Measurements from ENCODE around the gene CDK16.

Gene CDK16

DNA sequence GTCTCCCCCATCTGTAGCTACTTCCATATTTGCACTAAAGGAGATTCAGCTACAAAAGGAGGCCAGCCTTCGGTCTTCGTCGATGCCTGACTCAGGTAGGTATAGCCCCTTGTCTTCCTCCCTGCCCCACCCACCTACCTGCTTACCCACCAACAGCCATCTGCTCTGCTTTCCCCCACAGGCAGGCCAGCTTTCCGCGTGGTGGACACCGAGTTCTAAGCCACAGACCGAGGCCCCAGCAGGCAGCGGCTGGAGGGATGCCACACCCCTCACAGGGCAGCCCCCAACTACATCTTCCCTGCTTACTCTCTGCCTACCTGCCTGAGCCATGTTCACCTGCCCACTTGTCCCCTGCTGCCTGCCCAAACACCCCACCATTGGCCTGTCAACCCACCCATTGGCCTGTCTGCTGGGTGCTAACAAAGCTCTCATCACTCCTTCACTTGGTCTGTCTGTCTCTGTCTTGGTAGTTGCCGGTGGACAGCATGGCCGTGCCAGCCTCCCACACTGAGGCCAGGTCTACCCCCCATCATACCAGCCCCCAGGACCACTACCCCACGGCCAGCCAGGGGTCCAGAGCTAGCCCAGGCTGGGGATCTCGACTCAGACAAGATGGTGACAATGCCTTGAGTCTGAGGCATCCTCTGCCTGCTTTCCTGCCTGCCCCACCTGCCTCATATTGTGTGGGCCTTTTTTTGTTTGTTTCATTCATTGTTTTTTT is 10.2 kb downstream of the CDK16 start:
- no peak for DNase-seq

DNA sequence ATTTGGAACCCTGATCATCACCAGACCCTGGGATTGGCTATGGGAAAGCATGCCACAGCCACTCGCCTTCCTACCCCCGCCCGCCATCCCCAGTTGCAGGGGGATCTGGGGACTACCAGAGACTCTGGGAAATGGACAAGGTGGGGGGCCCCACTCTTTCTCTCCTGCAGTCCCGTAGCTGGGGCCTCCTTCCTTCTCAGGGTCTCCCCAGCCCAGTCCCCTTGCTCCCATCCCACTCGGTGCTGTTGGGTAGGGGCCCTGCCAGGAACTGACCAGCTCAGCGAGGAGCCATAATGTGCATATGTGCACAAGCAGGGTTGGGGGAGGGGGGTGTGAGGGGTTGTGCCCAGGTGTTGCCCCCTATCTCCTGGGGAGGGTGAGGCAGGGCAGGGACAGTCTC is 10.9 kb downstream of the CDK16 start:
- DNase-seq: no peak

DNA sequence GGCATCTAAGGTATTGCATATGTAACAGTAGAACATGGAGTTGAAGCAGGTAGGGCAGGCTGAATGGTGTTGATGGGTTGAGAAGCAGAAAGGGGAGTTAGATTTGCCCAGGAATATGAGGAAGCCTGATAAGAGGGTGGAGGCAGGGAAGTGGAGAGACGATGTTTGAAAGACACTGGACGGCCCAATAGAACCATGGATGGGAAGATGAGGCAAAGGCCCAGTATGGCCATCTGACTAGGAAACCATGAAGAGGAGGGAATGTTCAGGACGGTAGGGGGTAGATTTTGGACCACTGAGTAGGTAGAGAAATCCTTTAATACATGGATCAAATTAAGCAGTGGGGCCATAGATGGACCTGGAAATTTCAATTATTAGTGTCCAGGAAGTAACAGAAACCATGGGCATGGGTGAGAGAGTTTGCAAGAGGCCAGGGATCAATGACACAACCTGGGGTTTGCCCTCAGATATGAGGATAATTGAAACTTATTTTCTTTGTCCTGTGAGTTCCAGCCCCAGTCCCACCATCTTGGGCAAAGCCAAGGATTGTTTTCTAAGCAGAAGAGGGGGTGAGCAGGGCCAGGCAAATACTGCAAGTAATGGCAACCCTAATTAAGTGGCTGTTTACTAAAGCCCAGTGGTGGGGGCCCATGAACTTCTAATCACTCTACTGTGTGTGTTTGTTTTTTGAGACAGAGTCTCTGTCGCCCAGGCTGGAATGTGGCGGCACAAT is 11.8 kb downstream of the CDK16 start:
- no peak for DNase-seq

DNA sequence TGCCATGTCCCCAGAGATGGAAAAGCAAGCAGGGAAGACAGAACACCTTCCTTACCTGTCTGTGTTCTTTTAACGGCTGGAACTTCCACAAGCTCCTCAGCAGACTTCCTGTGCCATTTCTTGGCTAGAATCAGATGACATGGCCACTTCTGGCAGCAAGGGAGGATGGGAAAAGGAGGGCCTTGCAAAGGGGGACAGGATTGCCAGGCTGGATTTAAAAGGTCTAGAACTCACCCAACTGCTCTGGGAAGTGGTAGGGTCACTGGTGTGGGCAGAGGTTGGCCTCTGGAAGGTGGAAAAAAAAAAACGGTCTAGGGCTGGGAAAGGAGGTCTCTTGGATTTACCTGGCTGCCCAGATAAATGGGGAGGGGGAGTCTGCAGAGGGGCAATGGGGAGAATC is 12.7 kb downstream of the CDK16 start:
- no peak for DNase-seq

DNA sequence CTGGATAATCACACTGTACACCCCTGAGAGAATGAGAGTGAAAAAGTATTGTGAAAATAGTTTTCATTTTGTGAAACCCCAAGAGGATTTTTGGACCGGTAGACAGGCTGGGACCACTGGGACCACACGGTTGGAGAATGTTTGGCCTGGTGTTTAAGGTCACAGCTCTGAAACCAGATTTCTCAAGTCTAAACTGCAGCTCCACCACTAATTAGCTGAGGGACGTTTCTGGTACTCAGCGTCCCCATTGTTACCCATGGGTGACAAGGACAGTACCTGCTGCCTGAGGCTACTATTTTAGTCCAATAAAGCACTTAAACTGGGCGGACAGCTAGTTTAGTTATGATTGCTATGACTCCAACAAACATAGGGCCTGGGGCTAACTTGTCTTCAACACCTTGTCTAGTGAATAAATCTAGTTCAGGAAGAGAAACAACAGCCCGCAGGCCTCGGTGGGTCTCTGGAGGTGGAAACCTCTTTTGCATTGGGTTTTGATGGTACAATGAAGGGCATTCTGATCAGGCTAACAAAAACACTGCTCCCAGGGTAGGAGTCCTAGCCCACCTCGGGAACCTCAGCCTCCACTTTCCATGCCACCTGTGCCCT is 13.8 kb downstream of the CDK16 start:
- DNase-seq: no peak

DNA sequence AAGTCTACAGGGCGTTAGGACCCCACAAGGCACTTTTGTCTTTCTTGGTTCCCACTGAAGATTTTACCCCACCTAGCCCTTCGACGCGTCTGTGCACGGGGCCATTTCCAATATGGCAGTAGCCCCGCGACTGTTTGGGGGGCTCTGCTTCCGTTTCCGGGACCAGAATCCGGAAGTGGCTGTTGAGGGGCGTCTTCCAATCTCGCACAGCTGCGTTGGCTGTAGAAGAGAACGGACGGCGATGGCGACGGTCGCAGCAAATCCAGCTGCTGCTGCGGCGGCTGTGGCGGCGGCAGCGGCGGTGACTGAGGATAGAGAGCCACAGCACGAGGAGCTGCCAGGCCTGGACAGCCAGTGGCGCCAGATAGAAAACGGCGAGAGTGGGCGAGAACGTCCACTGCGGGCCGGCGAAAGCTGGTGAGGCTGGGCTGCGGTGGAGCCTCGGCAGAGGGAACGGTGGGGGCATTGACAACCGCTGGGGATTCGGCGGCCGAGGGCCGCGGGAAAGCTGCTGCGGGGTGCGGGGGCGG is 14.4 kb downstream of the CDK16 start, which contains the start of gene USP11:
Gene USP11 (plus strand): TSS at position 207 of the 530 bp plus-strand sequence. CDS start 35 bp downstream, at position 242.
- peak; percentile 82 for DNase-seq

DNA sequence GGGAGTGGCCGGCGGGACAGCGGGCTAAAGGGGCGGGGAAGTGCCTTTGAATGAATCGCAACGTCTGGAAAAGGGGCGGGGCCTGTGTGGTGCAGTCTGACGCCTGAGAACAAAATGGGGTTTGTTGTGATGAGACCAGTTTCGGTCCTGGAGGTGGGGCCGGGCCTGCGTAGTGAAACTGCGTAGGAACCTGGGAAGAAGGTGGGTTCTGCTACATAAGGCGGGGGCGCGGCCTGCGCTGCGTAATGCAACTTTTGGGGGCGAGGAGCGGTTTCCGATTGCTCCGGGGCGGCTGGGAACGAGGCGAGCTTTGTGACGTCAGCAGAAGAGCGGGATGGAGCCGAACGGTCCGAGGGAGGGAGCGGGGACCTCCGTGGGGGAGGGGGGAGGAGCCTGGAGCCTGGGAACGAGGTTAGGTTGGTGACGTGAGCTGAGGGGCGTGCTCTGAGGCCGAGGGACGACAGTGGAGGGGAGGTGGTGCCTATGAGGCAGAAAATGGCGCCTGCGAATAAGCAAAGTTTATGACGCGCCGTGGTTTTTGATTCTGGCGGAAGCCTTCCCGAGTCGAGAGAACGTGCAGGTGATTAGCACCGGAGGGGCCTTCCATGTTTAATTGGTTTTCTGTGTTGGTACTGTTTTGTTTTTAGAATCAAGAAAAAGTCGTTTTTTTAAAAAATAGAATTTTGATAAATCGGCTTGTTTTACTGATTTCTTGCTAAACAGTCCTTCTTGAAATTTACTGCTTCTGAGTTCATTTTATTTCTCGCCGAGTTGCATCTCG is 15.0 kb downstream of the CDK16 start:
- peak; percentile 97 for DNase-seq

DNA sequence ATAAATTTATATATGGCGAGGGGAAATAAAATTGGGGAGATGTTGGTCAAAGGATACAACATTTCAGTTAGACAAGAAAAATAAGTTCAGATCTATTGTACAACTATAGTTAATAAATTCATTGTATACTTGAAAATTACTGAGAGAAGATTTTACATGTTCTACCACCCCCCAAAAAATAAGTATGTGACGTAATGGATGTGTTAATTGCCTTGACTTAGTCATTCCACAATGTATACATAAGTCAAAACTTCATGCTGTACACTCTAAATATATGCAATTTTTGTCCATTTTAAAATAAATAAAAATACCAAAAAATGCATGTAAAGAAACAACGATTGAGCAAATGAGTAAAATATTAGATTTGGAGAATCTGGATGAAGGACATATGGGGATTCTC is 16.1 kb downstream of the CDK16 start:
- DNase-seq: no peak

DNA sequence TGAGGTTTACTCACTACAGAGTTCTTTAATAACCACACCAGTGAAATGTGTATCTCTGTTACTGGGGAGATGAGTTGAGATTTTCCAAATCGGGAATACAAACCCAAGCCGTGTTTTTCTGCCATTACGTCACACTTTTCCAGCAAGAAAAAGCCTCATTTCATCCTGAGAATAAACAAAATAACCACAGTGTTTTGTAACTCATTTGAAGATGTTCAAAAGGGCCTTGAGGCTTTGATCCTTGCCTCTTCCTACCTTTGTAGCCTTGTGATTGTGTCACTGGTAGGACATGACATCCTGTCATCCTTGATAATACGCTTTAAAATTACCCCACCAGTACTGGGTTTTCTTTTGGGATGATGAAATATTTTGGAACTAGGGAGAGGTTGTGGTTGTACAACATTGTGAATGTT is 17.2 kb downstream of the CDK16 start:
- DNase-seq: no peak

DNA sequence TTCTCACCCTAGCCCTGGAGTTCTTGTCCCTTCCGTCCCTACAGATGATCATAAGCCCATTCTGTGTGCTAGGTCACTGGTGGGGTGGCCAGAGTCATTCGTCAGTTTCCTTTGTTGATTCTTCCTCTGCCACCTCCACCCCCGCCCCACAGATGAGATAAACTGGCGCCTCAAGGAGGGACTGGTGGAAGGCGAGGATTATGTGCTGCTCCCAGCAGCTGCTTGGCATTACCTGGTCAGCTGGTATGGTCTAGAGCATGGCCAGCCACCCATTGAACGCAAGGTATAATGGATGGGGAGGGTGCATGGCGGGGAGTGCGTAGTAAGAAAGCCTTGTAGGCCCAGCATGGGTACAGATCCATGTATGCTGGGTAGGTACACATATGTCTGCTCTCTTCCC is 20.7 kb downstream of the CDK16 start:
- DNase-seq: no peak

DNA sequence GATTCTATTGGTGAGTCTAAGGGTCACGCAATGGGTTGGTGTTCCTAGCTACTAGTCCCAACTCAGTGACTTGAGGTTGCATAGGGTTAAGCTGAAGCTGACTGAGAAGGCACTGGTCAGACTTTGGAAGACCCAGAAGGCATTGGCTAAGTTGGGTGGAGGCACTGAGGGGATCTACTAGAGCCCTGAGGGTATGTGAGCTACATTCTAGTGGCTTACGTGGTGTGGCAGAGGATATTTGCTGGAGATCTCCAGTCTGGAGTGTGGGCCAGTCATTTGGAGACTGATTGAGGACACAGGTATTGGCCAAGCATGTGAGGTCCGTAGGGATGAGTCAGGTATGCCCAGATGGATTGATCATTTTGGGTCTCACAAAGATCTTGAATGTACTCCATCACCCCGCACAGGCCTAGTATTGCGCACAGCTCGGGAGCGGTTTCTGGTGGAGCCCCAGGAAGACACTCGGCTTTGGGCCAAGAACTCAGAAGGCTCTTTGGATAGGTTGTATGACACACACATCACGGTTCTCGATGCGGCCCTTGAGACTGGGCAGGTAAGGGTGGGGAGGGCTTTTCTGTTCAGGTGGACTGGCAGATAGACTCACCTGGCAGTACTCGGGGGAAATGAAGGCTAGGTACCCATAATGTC is 21.5 kb downstream of the CDK16 start:
- no peak for DNase-seq

DNA sequence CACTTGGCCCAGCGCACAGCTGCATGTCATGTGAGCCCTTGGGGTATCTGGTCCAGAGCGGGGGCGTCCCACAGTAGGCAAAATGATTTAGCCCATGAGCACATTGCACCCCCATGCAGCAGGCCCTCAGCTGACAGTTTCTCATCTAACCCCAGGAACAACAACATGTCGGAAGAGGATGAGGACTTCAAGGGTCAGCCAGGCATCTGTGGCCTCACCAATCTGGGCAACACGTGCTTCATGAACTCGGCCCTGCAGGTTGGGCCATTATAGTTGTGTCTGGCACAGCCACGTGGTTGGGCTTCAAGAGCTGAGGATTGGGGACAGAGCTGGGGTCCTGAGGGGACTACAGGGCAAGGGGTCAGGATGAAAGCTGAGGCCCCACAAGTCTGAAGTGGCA is 22.1 kb downstream of the CDK16 start:
- DNase-seq: no peak

DNA sequence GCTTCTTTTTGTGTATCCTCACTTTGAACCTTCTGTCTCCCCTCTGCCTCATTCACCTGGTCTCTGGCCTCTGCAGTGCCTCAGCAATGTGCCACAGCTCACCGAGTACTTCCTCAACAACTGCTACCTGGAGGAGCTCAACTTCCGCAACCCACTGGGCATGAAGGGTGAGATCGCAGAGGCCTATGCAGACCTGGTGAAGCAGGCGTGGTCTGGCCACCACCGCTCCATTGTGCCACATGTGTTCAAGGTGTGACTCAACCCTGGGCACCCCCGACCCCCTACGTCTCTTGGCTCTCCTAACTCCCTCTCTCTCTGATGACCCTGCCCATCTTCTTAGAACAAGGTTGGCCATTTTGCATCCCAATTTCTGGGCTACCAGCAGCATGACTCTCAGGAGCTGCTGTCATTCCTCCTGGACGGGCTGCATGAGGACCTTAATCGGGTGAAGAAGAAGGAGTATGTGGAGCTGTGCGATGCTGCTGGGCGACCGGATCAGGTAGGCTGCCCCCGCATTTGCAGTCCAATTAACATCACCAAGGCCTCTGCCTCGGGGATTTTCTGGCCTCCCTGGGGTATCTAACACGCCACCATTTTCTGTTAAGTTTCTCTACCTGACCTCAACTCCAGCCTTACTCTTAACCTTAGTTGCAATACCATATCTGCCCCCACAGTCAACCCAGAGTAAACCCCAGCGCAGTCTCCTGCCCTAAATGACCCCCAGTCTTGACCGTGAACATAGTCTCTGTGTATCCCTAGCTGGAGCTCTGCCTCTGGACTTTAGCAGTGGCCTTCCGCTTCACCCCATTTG is 22.9 kb downstream of the CDK16 start:
- no peak for DNase-seq

DNA sequence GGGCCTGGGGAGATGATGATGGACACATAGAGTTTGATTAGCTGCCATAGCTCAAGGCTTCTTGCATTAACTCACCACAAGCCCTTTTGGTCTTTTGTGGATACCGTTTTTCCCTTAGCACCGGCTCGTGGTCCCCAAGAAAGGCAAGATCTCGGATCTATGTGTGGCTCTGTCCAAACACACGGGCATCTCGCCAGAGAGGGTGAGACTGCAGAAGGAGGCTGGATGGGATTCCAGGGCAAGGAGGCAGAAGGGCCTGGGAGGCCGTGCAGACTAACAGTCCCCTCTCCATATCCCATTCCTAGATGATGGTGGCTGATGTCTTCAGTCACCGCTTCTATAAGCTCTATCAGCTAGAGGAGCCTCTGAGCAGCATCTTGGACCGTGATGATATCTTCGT is 23.8 kb downstream of the CDK16 start:
- DNase-seq: no peak

DNA sequence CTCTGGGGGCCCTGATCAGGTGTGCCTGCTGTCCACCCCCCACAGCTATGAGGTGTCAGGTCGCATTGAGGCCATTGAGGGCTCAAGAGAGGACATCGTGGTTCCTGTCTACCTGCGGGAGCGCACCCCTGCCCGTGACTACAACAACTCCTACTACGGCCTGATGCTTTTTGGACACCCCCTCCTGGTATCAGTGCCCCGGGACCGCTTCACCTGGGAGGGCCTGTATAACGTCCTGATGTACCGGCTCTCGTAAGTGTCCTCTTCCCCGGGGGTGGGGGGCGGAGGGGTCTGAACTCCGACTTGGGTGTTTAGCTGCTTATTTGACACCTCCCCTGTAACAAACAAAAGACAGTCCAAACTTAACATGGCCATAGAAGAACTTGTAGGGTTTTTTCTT is 24.9 kb downstream of the CDK16 start:
- DNase-seq: no peak

DNA sequence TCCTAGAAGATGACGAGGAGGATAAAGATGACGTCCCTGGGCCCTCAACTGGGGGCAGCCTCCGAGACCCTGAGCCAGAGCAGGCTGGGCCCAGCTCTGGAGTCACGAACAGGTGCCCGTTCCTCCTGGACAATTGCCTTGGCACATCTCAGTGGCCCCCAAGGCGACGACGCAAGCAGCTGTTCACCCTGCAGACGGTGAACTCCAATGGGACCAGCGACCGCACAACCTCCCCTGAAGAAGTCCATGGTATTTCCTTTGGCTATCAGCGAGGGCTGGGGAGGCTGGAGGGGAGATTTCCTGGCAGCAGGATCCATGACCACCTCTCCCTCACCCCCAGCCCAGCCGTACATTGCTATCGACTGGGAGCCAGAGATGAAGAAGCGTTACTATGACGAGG is 26.2 kb downstream of the CDK16 start:
- DNase-seq: no peak

DNA sequence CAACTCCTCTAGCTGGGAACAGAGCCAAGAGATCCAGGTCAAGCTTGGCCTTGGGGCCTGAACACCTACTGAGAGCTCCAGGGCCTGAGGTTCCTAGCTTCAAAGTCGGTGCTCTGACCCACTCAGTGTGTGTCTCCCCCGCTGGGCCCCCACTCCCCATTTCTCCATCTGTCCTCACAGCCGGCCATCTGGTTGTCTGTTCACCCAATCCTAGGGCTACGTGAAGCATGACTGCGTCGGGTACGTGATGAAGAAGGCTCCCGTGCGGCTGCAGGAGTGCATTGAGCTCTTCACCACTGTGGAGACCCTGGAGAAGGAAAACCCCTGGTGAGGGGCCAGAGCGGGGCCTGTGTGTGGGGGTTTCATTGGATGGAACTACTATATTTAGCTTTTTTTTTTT is 26.7 kb downstream of the CDK16 start:
- DNase-seq: no peak

DNA sequence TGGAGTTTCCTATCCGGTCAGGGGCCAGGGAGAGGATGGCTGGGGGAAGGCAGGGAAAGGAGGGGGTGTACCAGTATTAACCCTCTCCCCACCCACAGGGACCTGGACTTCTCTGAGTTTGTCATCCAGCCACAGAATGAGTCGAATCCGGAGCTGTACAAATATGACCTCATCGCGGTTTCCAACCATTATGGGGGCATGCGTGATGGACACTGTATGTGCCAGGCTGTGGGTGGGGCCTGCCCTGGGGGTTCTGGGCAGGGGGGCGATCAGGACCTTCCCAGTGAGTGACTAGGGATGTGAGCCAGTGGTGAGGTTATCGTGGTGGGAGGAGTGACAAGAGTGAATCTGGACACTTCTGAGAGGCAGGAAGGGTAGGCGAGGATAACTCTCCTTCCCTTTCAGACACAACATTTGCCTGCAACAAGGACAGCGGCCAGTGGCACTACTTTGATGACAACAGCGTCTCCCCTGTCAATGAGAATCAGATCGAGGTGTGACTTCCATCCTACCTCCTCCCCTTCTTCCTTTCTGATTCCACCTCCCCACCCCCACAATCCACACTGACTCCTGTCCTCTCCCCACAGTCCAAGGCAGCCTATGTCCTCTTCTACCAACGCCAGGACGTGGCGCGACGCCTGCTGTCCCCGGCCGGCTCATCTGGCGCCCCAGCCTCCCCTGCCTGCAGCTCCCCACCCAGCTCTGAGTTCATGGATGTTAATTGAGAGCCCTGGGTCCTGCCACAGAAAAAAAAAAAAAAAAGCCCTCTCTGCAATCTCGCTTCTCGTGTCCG is 28.9 kb downstream of the CDK16 start:
- DNase-seq: no peak

DNA sequence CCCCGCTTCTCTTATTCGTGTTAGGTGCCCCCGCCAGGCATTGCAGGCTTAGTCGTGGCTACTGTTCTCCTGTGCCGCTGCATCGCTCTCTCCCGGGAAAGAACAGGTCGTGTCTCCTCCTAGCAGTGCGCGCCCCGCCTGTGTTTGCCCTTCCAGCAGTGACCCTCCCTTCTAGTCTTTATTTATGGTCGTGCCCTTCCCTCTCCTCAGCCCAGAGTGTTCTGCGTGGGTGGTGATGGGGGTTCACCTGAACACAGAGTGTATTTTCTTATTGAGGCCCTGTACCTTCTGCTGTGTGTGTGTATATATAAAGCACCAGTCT is 29.5 kb downstream of the CDK16 start:
- no peak for DNase-seq

DNA sequence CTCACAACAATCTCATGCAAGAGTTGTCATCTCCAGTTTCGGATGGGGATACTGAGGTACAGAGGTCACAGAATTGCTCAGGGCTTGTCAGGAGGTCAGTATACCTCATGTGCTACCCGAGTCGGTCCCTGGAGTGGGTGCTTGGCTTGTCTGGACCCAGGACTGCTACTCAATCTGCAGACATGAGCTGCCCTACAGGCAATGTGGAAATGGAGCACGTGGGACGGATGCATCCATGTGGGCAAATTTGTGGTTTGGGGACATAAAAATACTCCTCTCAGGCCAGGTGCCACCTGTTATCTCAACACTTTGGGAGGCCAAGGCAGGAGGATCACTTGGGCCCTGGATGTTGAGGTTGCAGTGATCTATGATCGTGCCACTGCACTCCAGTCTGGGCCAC is 30.1 kb downstream of the CDK16 start:
- no peak for DNase-seq

DNA sequence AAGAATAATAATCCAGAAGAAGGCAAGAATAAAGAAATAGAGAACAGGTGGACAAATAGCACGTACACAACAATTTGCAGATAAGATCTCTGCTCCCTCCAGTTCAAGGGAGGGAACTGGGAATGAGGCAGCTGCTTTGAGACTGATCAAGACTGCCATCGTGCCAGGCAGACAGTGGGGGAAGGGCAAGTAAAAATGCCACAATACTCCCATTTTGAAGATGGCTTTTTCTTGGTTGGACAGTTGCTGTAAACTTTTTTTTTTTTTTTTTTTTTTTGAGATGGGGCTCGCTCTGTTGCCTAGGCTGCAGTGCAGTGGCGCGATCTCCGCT is 31.5 kb downstream of the CDK16 start:
- no peak for DNase-seq
